ENCODE data around the gene HES7. TPM values are rescaled to one million over a fixed set of nuclear protein-coding genes. Genes with fewer than 3 reads are reported as not detected.
A peak's percentile ranks its signal among the peaks of the same experiment; 100 is the strongest.

The HES7 gene
- total RNA-seq, 1 experiment from 2014 or later = 0.28 TPM

DNA sequence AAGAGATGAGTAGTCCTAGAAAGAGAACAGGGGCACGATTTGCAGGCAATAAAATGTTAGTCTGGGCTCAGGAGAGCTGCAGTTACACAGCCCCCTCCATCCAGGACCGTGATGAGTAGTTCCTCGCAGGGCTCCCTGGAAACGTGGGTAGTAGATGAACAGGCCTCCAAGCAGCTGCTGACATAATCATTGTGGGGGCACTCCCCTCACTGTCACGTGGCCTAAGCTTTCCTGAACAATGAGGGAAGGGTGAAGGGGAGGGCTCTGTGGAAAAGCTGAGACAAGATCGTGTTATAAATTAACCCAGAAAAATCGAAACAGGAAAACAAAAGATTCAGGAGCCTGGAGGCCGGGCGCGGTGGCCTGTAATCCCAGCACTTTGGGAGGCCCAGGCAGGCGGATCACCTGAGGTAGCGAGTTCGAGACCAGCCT lies 29.6 kb upstream of the HES7 start:
- Mint-ChIP-seq H3K4me3 (ENCODE audit: low read depth, unreplicated experiment) (no peak overlapping the region), H3K27me3 (ENCODE audit: unreplicated experiment) (no peaks in the 10 kb centered on the region), H3K36me3 (ENCODE audit: insufficient read depth, unreplicated experiment) (peaks cover 8% of the 10 kb centered on the region), H3K9me3 (ENCODE audit: low read depth, unreplicated experiment) (no peaks in the 10 kb centered on the region), H3K4me1 (ENCODE audit: low read depth, unreplicated experiment) (no peaks in the 10 kb centered on the region), H3K27ac (ENCODE audit: unreplicated experiment) (no peak overlapping the region)
- peak; percentile 84 for DNase-seq
- CTCF ChIA-PET = interaction anchor here (0.8 to 1.1 kb wide), 2 partner anchors 27 to 68 kb away, joined by 3 to 7 read pairs; no protein-coding TSS in a partner anchor
- intact Hi-C loops (cut with micrococcal nuclease; ENCODE audit: unreplicated experiment) = no loop called here
- TF ChIP-seq, protein P1, sequence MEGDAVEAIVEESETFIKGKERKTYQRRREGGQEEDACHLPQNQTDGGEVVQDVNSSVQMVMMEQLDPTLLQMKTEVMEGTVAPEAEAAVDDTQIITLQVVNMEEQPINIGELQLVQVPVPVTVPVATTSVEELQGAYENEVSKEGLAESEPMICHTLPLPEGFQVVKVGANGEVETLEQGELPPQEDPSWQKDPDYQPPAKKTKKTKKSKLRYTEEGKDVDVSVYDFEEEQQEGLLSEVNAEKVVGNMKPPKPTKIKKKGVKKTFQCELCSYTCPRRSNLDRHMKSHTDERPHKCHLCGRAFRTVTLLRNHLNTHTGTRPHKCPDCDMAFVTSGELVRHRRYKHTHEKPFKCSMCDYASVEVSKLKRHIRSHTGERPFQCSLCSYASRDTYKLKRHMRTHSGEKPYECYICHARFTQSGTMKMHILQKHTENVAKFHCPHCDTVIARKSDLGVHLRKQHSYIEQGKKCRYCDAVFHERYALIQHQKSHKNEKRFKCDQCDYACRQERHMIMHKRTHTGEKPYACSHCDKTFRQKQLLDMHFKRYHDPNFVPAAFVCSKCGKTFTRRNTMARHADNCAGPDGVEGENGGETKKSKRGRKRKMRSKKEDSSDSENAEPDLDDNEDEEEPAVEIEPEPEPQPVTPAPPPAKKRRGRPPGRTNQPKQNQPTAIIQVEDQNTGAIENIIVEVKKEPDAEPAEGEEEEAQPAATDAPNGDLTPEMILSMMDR (IDR thresholded peaks at IDR 0.05; ENCODE audit: unreplicated experiment) = no peak
- BruUV-seq (replicated peaks) = no TSS peak

DNA sequence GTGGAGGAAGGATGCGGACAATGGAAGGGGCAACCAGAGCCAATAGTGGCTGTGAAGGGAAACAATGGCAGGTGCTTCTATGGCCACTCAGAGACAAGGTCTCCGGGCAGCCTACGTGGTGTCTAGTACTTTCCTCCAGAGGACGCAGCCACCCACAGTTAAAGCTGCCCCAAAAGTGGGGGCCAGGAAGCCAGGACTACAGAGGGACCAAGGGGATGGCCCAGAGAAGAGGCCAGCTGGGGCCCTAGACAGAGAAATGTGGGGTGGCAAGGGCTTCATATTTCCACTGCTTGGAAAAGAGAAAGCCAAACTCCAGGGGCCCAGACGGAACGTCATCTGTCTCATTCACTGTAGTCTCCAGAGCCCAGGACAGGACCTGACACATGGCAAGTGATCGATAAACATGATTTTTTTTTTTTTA lies 29.1 kb upstream of the HES7 start:
- intact Hi-C loops (cut with micrococcal nuclease; ENCODE audit: unreplicated experiment) = no loop called here
- Mint-ChIP-seq H3K4me1 (ENCODE audit: low read depth, unreplicated experiment) (no peaks in the 10 kb centered on the region), H3K27ac (ENCODE audit: unreplicated experiment) (no peak overlapping the region), H3K4me3 (ENCODE audit: low read depth, unreplicated experiment) (no peak overlapping the region), H3K36me3 (ENCODE audit: insufficient read depth, unreplicated experiment) (peaks cover 7% of the 10 kb centered on the region), H3K27me3 (ENCODE audit: unreplicated experiment) (no peaks in the 10 kb centered on the region), H3K9me3 (ENCODE audit: low read depth, unreplicated experiment) (no peaks in the 10 kb centered on the region)
- BruUV-seq (replicated peaks) = no TSS peak
- DNase-seq = no peak
- CTCF ChIA-PET = interaction anchor here (0.8 to 1.1 kb wide), 2 partner anchors 26 to 68 kb away, joined by 3 to 7 read pairs; no protein-coding TSS in a partner anchor
- TF ChIP-seq, protein P1 (IDR thresholded peaks at IDR 0.05; ENCODE audit: unreplicated experiment) = no peak

DNA sequence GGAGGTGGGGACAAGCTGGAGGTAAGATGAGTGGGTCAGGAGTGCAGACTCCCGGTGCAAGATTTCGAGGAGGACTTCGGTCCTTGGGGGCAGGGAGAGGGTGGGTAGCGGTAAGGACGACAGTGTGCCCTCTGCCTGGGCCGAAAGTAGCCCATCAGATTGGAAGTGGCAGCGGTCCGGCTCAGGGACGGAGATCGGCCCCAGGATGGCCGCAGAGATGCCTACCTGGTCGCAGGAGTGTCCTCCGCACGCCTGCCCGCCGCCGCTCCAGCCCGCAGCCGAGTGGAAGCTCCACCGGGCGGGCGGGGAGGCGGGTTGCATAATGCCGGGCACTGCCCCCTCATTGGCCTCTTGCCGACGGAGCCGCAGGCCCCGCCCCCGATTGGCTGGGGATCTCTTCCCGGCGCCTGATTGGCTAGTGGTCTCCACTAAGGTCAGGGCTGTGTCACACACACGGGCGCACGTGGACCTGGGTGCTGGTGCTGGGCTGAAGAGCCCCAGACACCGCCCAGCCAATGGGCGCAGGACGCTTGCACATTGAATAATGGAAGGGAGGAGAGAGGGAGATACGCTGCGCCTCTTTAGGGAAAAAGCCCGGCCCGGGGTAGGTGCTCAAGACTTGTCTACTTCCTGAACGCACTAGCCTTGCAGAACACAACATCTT lies 28.3 kb upstream of the HES7 start, which contains the start of gene PER1:
Gene PER1, minus strand, starts transcription at position 293 of the 664 bp plus-strand sequence. CDS start 1,698 bp downstream, outside the sequence.
- DNase-seq = peak; percentile 88
- Mint-ChIP-seq H3K27me3 (ENCODE audit: unreplicated experiment) (no peaks in the 10 kb centered on the region), H3K27ac (ENCODE audit: unreplicated experiment) (peak within 1 kb of the TSS; percentile 70), H3K4me3 (ENCODE audit: low read depth, unreplicated experiment) (peak within 1 kb of the TSS; percentile 71), H3K36me3 (ENCODE audit: insufficient read depth, unreplicated experiment) (peaks cover 11% of the 10 kb centered on the region), H3K4me1 (ENCODE audit: low read depth, unreplicated experiment) (no peaks in the 10 kb centered on the region), H3K9me3 (ENCODE audit: low read depth, unreplicated experiment) (no peaks in the 10 kb centered on the region)
- CTCF ChIA-PET = no interaction called here
- TF ChIP-seq, protein P1 (IDR thresholded peaks at IDR 0.05; ENCODE audit: unreplicated experiment) = no peak
- BruUV-seq (replicated peaks) = no TSS peak
- intact Hi-C loops (cut with micrococcal nuclease; ENCODE audit: unreplicated experiment) = no loop called here

DNA sequence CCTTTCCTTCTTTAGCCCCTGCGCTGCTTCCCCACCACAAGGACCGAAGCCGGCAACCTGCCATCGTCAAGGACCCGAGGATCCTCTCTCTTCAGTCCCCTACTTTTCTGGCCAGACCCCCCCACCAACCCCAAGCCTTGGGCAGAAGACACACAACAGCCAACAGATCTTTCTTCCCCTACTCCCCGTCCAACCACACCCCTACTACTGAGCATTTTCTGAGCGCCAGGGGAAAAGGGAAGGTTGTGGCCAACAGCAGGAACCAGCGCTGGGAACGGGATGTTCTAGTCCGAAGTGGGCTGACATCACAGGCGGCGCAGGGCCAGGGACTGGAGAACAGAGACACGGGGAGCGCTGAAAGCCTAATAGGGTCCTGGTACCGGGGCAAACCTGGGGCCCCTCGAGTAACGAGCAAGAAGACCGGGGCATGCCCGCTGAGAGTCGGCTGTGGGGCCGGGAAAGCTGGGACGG lies 27.8 kb upstream of the HES7 start:
- intact Hi-C loops (cut with micrococcal nuclease; ENCODE audit: unreplicated experiment) = no loop called here
- DNase-seq = no peak
- peak overlapping the region; percentile 71 for H3K4me3 Mint-ChIP-seq (ENCODE audit: low read depth, unreplicated experiment)
- H3K27ac Mint-ChIP-seq (ENCODE audit: unreplicated experiment) = peak overlapping the region; percentile 70
- peaks cover 17% of the 10 kb centered on the region for H3K36me3 Mint-ChIP-seq (ENCODE audit: insufficient read depth, unreplicated experiment)
- BruUV-seq (replicated peaks) = no TSS peak
- TF ChIP-seq, protein P1 (IDR thresholded peaks at IDR 0.05; ENCODE audit: unreplicated experiment) = no peak
- no peaks in the 10 kb centered on the region for H3K9me3 Mint-ChIP-seq (ENCODE audit: low read depth, unreplicated experiment)
- no peaks in the 10 kb centered on the region for H3K4me1 Mint-ChIP-seq (ENCODE audit: low read depth, unreplicated experiment)
- CTCF ChIA-PET = no interaction called here
- H3K27me3 Mint-ChIP-seq (ENCODE audit: unreplicated experiment) = no peaks in the 10 kb centered on the region

All from Calu3 (cell line).